HG03520 (cell line): ENCODE measurements around the gene WDR26.
"Not testable (repeated sequence)": the region's sequence is repeated elsewhere in the genome, so short reads cannot be mapped to it uniquely, and the experiment has no call there.

ENCODE experiments used
- ATAC-seq: cut with Tn5 transposase; IDR thresholded peaks from one replicate; pipeline ENCODE4 v1.9.1; 2021; ENCODE audit warnings: mild to moderate bottlenecking, moderate library complexity; ENCODE audit not compliant: unreplicated experiment

Gene WDR26

GRCh38 chr1:224352436-224353085 is 82.0 kb downstream of the WDR26 start:
- not testable (repeated sequence) for ATAC-seq

GRCh38 chr1:224349716-224350115 is 84.9 kb downstream of the WDR26 start:
- not testable (repeated sequence) for ATAC-seq

GRCh38 chr1:224348137-224348536 is 86.5 kb downstream of the WDR26 start:
- no peak for ATAC-seq

GRCh38 chr1:224343679-224344078 is 90.9 kb downstream of the WDR26 start:
- ATAC-seq = no peak

- ATAC-seq = not testable (repeated sequence)
These were observed 93.9 kb downstream of the WDR26 start for GRCh38 chr1:224340453-224341384.

GRCh38 chr1:224339442-224340033 is 95.1 kb downstream of the WDR26 start:
- no peak for ATAC-seq

GRCh38 chr1:224338150-224338838 is 96.3 kb downstream of the WDR26 start:
- ATAC-seq = no peak
